IMR-90 (cell line): ENCODE measurements around the gene NAV1. TPM values are rescaled to one million over a fixed set of nuclear protein-coding genes. Genes with fewer than 3 reads are reported as not detected.
A peak's percentile ranks its signal among the peaks of the same experiment; 100 is the strongest.

Source experiments
- ATAC-seq: fragments of 200-7000 bp; cut with Tn5 transposase; 2 replicates; pipeline ENCODE4 v1.9.1; 2020; ENCODE audit warnings: low read depth, mild to moderate bottlenecking, moderate library complexity
- BruUV-seq: library from RNA; stranded (reverse); fragments of 400-500 nt; replicated peaks from 2 replicates; lab custom pipeline; 2021; lab: Mats Ljungman, UMichigan
- CTCF ChIA-PET: fragments of 300-600 bp; formaldehyde crosslinking; extraction: SDS; loops from one replicate; lab custom pipeline; 2021; ENCODE audit warnings: antibody characterized with exemption; lab: Yijun Ruan, JAX
- POLR2A ChIA-PET: fragments of 300-600 bp; sonication (Branson Sonifier 250); formaldehyde crosslinking; loops from one replicate; lab custom pipeline; 2022; ENCODE audit warnings: antibody characterized with exemption; ENCODE audit not compliant: unreplicated experiment; lab: Charles Lee
- DNase-seq: peaks from one replicate; pipeline ENCODE4 v3.0.0; 2013
- H2AFZ ChIP-seq: replicated peaks from 2 replicates; pipeline ENCODE3; 2013; ENCODE audit warnings: low read length, mild to moderate bottlenecking; ENCODE audit not compliant: poor library complexity
- H2AK5ac ChIP-seq: 2 replicates; pipeline ENCODE4 v1.6.1; 2013; ENCODE audit warnings: low read depth, low read length, inconsistent platforms
- H2AK9ac ChIP-seq: replicated peaks from 2 replicates; pipeline ENCODE3; 2013; ENCODE audit warnings: mild to moderate bottlenecking, low read depth, low read length, moderate library complexity; ENCODE audit not compliant: poor library complexity
- H2BK120ac ChIP-seq: 2 replicates; pipeline ENCODE4 v1.6.1; 2013; ENCODE audit warnings: low read depth, low read length, inconsistent platforms
- H2BK15ac ChIP-seq: 3 replicates; pipeline ENCODE4 v1.6.1; 2013; ENCODE audit warnings: low read depth, low read length, inconsistent platforms
- H2BK20ac ChIP-seq: 2 replicates; pipeline ENCODE4 v1.6.1; 2013; ENCODE audit warnings: low read depth, mild to moderate bottlenecking, inconsistent platforms, low read length, moderate library complexity
- H2BK5ac ChIP-seq: 2 replicates; pipeline ENCODE4 v1.6.1; 2013; ENCODE audit warnings: mild to moderate bottlenecking, low read depth, low read length, inconsistent platforms; ENCODE audit not compliant: poor library complexity, severe bottlenecking
- H3K14ac ChIP-seq: replicated peaks from 2 replicates; pipeline ENCODE4 v1.6.1; 2013; ENCODE audit warnings: low read depth, low read length, inconsistent platforms
- H3K18ac ChIP-seq: 2 replicates; pipeline ENCODE4 v1.6.1; 2013; ENCODE audit warnings: low read depth, low read length, control low read depth
- H3K23ac ChIP-seq: 2 replicates; pipeline ENCODE4 v1.6.1; 2013; ENCODE audit warnings: low read depth, low read length, inconsistent platforms
- H3K27ac ChIP-seq: 2 replicates; pipeline ENCODE4 v1.5.1; 2013; ENCODE audit warnings: mild to moderate bottlenecking, control low read depth, low read length; ENCODE audit not compliant: insufficient read depth
- H3K27me3 ChIP-seq: 2 replicates; pipeline ENCODE4 v1.6.1; 2013; ENCODE audit warnings: low read length; ENCODE audit not compliant: control insufficient read depth, insufficient read depth
- H3K36me3 ChIP-seq: 2 replicates; pipeline ENCODE4 v1.6.1; 2013; ENCODE audit warnings: low read length, mixed read lengths; ENCODE audit not compliant: control insufficient read depth, insufficient read depth
- H3K4ac ChIP-seq: 2 replicates; pipeline ENCODE4 v1.6.1; 2013; ENCODE audit warnings: low read depth, low read length, inconsistent platforms
- H3K4me1 ChIP-seq: 2 replicates; pipeline ENCODE4 v1.6.1; 2013; ENCODE audit warnings: low read length, mixed read lengths; ENCODE audit not compliant: control insufficient read depth, insufficient read depth
- H3K4me2 ChIP-seq: 2 replicates; pipeline ENCODE4 v1.6.1; 2013; ENCODE audit warnings: low read depth, mild to moderate bottlenecking, control low read depth, low read length, moderate library complexity
- H3K4me3 ChIP-seq: 2 replicates; pipeline ENCODE4 v1.5.1; 2013; ENCODE audit warnings: low read depth, mild to moderate bottlenecking, control low read depth, low read length, moderate library complexity; ENCODE audit not compliant: insufficient read depth
- H3K56ac ChIP-seq: 2 replicates; pipeline ENCODE4 v1.6.1; 2013; ENCODE audit warnings: low read length, inconsistent platforms; ENCODE audit not compliant: insufficient read depth; ENCODE audit errors: extremely low read depth
- H3K79me1 ChIP-seq, 2 experiments: 2 replicates each; pipeline ENCODE4 v1.6.1; 2013; ENCODE audit warnings: low read length in 2 of 2, inconsistent platforms in 1 of 2, low read depth in 1 of 2
- H3K9ac ChIP-seq: 2 replicates; pipeline ENCODE4 v1.6.1; 2013; ENCODE audit warnings: low read depth, low read length, control low read depth
- H3K9me1 ChIP-seq: 2 replicates; pipeline ENCODE4 v1.6.1; 2013; ENCODE audit warnings: low read length, inconsistent platforms; ENCODE audit not compliant: insufficient read depth
- H3K9me3 ChIP-seq: 2 replicates; pipeline ENCODE4 v1.6.1; 2013; ENCODE audit warnings: low read length; ENCODE audit not compliant: control insufficient read depth, insufficient read depth
- H4K20me1 ChIP-seq: 2 replicates; pipeline ENCODE4 v1.6.1; 2013; ENCODE audit warnings: low read length, inconsistent platforms; ENCODE audit not compliant: insufficient read depth
- H4K5ac ChIP-seq: 2 replicates; pipeline ENCODE4 v1.6.1; 2013; ENCODE audit warnings: mild to moderate bottlenecking, low read depth, low read length, control low read depth
- H4K8ac ChIP-seq, 2 experiments: 2 replicates each; pipeline ENCODE4 v1.6.1; 2013; ENCODE audit warnings: low read depth in 2 of 2, low read length in 2 of 2, control low read depth in 1 of 2, inconsistent platforms in 1 of 2
- H4K91ac ChIP-seq: 2 replicates; pipeline ENCODE4 v1.6.1; 2013; ENCODE audit warnings: low read depth, low read length, inconsistent platforms; ENCODE audit not compliant: insufficient read depth
- BHLHE40 ChIP-seq: fragments of 150-350 bp; IDR thresholded peaks from 2 replicates; pipeline ENCODE4 v1.6.1; 2016; ENCODE audit warnings: mild to moderate bottlenecking, low read depth, low read length
- CTCF ChIP-seq: conservative IDR thresholded peaks from 2 replicates; pipeline ENCODE4 v1.5.1; 2012; ENCODE audit warnings: mild to moderate bottlenecking, low read depth, low read length, improper control_type of control experiment
- ELK1 ChIP-seq: fragments of 150-350 bp; IDR thresholded peaks from 2 replicates; pipeline ENCODE4 v1.6.1; 2016; ENCODE audit warnings: low read depth, mild to moderate bottlenecking, low read length, moderate library complexity, borderline replicate concordance
- MAZ ChIP-seq: IDR thresholded peaks from 2 replicates; pipeline ENCODE4 v1.6.1; 2012; ENCODE audit warnings: low read depth, mild to moderate bottlenecking, low read length, improper control_type of control experiment, moderate library complexity, borderline replicate concordance
- NFE2L2 ChIP-seq: fragments of 150-350 bp; IDR thresholded peaks from 2 replicates; pipeline ENCODE4 v1.6.1; 2016; ENCODE audit warnings: low read depth, mild to moderate bottlenecking, low read length
- POLR2A ChIP-seq: IDR thresholded peaks from 2 replicates; pipeline ENCODE4 v1.6.1; 2012; ENCODE audit warnings: mild to moderate bottlenecking, low read depth, low read length
- RAD21 ChIP-seq: IDR thresholded peaks from 2 replicates; pipeline ENCODE4 v1.6.1; 2012; ENCODE audit warnings: low read length, improper control_type of control experiment
- RCOR1 ChIP-seq: IDR thresholded peaks from 2 replicates; pipeline ENCODE4 v1.6.1; 2012; ENCODE audit warnings: mild to moderate bottlenecking, low read length, improper control_type of control experiment; ENCODE audit not compliant: insufficient replicate concordance
- RFX5 ChIP-seq: IDR thresholded peaks from 2 replicates; pipeline ENCODE4 v1.8.0; 2012; ENCODE audit warnings: low read depth, mild to moderate bottlenecking, low read length, moderate library complexity
- USF2 ChIP-seq: fragments of 150-350 bp; IDR thresholded peaks from 2 replicates; pipeline ENCODE4 v1.6.1; 2017; ENCODE audit warnings: mild to moderate bottlenecking, antibody characterized with exemption, low read length, low read depth
- WGBS, 2 experiments: methylation state at CpG; one replicate each; pipeline versions ENCODE4 v1.1.5 to v1.1.7; 2013; ENCODE audit warnings: missing lambda C conversion rate in 2 of 2; ENCODE audit not compliant: insufficient read length in 1 of 2; ENCODE audit errors: extremely low coverage in 2 of 2; 5-methylcytosine and 5-hydroxymethylcytosine counted together
- dilution Hi-C: fragments of 300-500 bp; cut with HindIII; formaldehyde crosslinking; loops from one replicate; pipeline ENCODE4 v1.14.3; 2018; ENCODE audit warnings: low sequenced_read_pairs; ENCODE audit not compliant: unreplicated experiment
- in situ Hi-C: fragments of 300-500 bp; cut with MboI; formaldehyde crosslinking; loops from 3 replicates; pipeline ENCODE4 v1.14.3; 2019; ENCODE audit warnings: low sequenced_read_pairs, inconsistent platforms, mixed read lengths
- intact Hi-C: fragments of 100-400 bp; cut with micrococcal nuclease; formaldehyde crosslinking; loops from 2 replicates; pipeline ENCODE4 v1.10.0; 2022
- polyA plus RNA-seq, 3 experiments: library from polyadenylated mRNA; depleted of rRNA; stranded (reverse); fragments of >200 nt; gene quantifications; 2 replicates each; pipeline ENCODE4 v1.2.3, GENCODE V29; 2012; ENCODE audit warnings: low replicate concordance in 1 of 3
- total RNA-seq: library from RNA; depleted of rRNA; stranded (reverse); fragments of >200 nt; gene quantifications from 2 replicates; pipeline ENCODE4 v1.2.3, GENCODE V29; 2012

NAV1 gene
- total and polyA plus RNA-seq, 2 of the 4 experiments (the other 2 are of a cell fraction): 14.0 to 23.1 TPM

- no peak for TF ChIP-seq ELK1
- no peak for TF ChIP-seq RCOR1
Measured at GRCh38 chr1:201509601-201510374, 29.1 kb upstream of the NAV1 start (continued).

DNA sequence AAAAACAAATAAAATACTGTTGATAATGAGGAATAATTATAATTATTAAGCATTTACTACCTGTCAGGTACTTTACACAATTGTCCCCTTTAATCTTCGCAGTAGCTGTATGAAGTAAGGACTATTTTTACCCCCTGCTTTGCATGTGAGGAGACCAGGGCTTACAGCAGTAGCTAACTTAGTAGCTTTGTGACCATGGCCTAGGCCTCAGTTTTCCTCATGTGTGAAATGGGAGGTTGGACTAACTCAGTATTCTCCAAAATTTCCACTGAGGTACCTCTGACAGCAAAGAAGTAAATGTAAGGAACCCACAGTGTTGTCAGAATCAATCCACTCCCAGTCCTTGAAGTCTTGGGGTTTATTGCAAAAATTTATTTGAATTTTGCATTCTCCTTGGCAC is 28.2 kb upstream of the NAV1 start:
- H3K23ac ChIP-seq: no peak overlapping the region
- H4K20me1 ChIP-seq: peaks cover 7% of the 10 kb centered on the region
- intact Hi-C loops (no loop called here), in situ Hi-C loops (loop anchor here (10.0 kb wide), 1 partner anchor 66 kb away; no protein-coding TSS in a partner anchor), dilution Hi-C loops (no loop called here)
- H3K36me3 ChIP-seq: no peaks in the 10 kb centered on the region; the same call in 1 of the 2 replicates
- BruUV-seq: no TSS peak
- H3K9me1 ChIP-seq: peaks cover 19% of the 10 kb centered on the region
- no peaks in the 10 kb centered on the region for H3K9me3 ChIP-seq
- H3K18ac ChIP-seq: no peak overlapping the region
- no peak overlapping the region for H2BK20ac ChIP-seq
- ATAC-seq (no peak), DNase-seq (no peak)
- peak overlapping the region; percentile 24; the same call in 1 of the 2 replicates for H4K91ac ChIP-seq
- no peak overlapping the region for H2AFZ ChIP-seq
- ChIA-PET POLR2A (interaction anchor here (2.3 kb wide), 1 partner anchor 42 kb away, joined by 7 read pairs; the partner anchor contains the start of gene PHLDA3), CTCF (interaction anchor here (1.5 to 6.2 kb wide), 2 partner anchors 24 to 29 kb away, joined by 3 to 103 read pairs; no protein-coding TSS in a partner anchor)
- no peak overlapping the region for H3K56ac ChIP-seq
- WGBS, 2 experiments: no CpG with 5 or more reads among the region's 1 CpG
- no peak overlapping the region for H2AK9ac ChIP-seq
- H3K4me1 ChIP-seq: peaks cover 25% of the 10 kb centered on the region
- no peak overlapping the region for H3K4ac ChIP-seq
- H2BK5ac ChIP-seq: no peak overlapping the region
- H3K79me1 ChIP-seq: peaks cover 7 to 24% of the 10 kb centered on the region in 2 experiments; a peak in 2 of 4 replicates
- no peak overlapping the region for H4K8ac ChIP-seq
- H3K4me2 ChIP-seq: no peak overlapping the region
- peak overlapping the region; percentile 35; the same call in 1 of the 2 replicates for H2BK120ac ChIP-seq
- H3K14ac ChIP-seq: no peak overlapping the region
- peak overlapping the region; percentile 59; the same call in 1 of the 3 replicates for H2BK15ac ChIP-seq
- H3K4me3 ChIP-seq: no peak overlapping the region
- H4K5ac ChIP-seq: no peak overlapping the region
- H2AK5ac ChIP-seq: peak overlapping the region; percentile 57; the same call in 1 of the 2 replicates
- no peaks in the 10 kb centered on the region for H3K27me3 ChIP-seq
- no peak overlapping the region for H3K27ac ChIP-seq
- no peak overlapping the region for H3K9ac ChIP-seq
- no peak for TF ChIP-seq MAZ
- no peak for TF ChIP-seq POLR2A
- no peak for TF ChIP-seq RAD21
- TF ChIP-seq USF2: no peak
- TF ChIP-seq CTCF: no peak
- TF ChIP-seq RFX5: no peak
- no peak for TF ChIP-seq BHLHE40
- TF ChIP-seq NFE2L2: no peak
